ENCODE results near the gene SDHC. TPM values are rescaled to one million over a fixed set of nuclear protein-coding genes. Genes with fewer than 3 reads are reported as not detected.

SDHC gene
- total and polyA plus RNA-seq, 2 experiments from 2014 or later, result 84.4 to 107 TPM

- TF ChIP-seq REST (IDR thresholded peaks at IDR 0.05; ENCODE audit: unreplicated experiment) (no peak), EZH2 (IDR thresholded peaks at IDR 0.05; ENCODE audit: low read depth, unreplicated experiment) (no peak), CTCF (conservative IDR thresholded peaks at IDR 0.05; ENCODE audit: low read depth in 2 of 2) (no peak), NANOG (IDR thresholded peaks at IDR 0.05; ENCODE audit: borderline replicate concordance) (no peak)
These were observed 29.1 kb upstream of the SDHC start (continued) for GRCh38 chr1:161285113-161285512.

GRCh38 chr1:161285521-161285920 is 28.7 kb upstream of the SDHC start:
- no peak overlapping the region for H3K4me3 Mint-ChIP-seq
- peaks cover 9% of the 10 kb centered on the region; the same call in 2 of the 3 replicates for H3K9me3 Mint-ChIP-seq
- Histone ChIP-seq H3K27ac (ENCODE audit: low read depth) (peak overlapping the region; percentile 14; the same call in 1 of the 2 replicates), H3K36me3 (ENCODE audit: insufficient read depth) (no peaks in the 10 kb centered on the region), H3K79me2 (replicated peaks; ENCODE audit: insufficient read depth) (no peaks in the 10 kb centered on the region), H3K4me3 (no peak overlapping the region), H3K4me1 (ENCODE audit: insufficient read depth) (0 out of 2 replicates have a peak, but pooled peaks cover 7% of the 10 kb centered on the region), H3K4me2 (0 out of 2 replicates have a peak overlapping the region, but pooled peaks have one; percentile 39), H4K20me1 (replicated peaks; ENCODE audit: insufficient read depth) (no peaks in the 10 kb centered on the region), H3K9me2 (ENCODE audit: insufficient read depth) (no peaks in the 10 kb centered on the region), H3F3A (replicated peaks; ENCODE audit: low read depth) (0 out of 2 replicates have a peak, but pooled peaks cover 4% of the 10 kb centered on the region), H2AFZ (peak overlapping the region; percentile 85), H3K27me3 (ENCODE audit: insufficient read depth) (no peaks in the 10 kb centered on the region)
- peaks cover 12% of the 10 kb centered on the region for H3K4me1 Mint-ChIP-seq
- peak overlapping the region; percentile 5; the same call in 1 of the 2 replicates for H3K27ac Mint-ChIP-seq
- ATAC-seq (peak; percentile 80), DNase-seq (ENCODE audit: low spot score) (peak; percentile 51)
- H3K36me3 Mint-ChIP-seq (ENCODE audit: low read depth), result peaks cover 6% of the 10 kb centered on the region
- H3K27me3 Mint-ChIP-seq (ENCODE audit: insufficient read depth, low read depth, poor library complexity), result no peaks in the 10 kb centered on the region
- TF ChIP-seq CTCF (conservative IDR thresholded peaks at IDR 0.05; ENCODE audit: low read depth in 2 of 2) (no peak; a peak in 2 of 4 replicates), ZNF331 (CRISPR knock-in tag; IDR thresholded peaks at IDR 0.05; ENCODE audit: low read depth) (no peak), NANOG (IDR thresholded peaks at IDR 0.05; ENCODE audit: borderline replicate concordance) (no peak), REST (IDR thresholded peaks at IDR 0.05; ENCODE audit: unreplicated experiment) (no peak), EZH2phosphoT487 (IDR thresholded peaks at IDR 0.05; ENCODE audit: unreplicated experiment) (no peak), JUNB (IDR thresholded peaks at IDR 0.05; ENCODE audit: unreplicated experiment) (no peak), POLR2AphosphoS5 (IDR thresholded peaks at IDR 0.05; ENCODE audit: low read depth) (no peak), ZNF114 (CRISPR knock-in tag; IDR thresholded peaks at IDR 0.05) (no peak), ETS1 (IDR thresholded peaks at IDR 0.05) (no peak), CREB1 (CRISPR knock-in tag; IDR thresholded peaks at IDR 0.05; ENCODE audit: low read depth) (no peak), STAT1 (IDR thresholded peaks at IDR 0.05; ENCODE audit: unreplicated experiment) (no peak)

All from GM23338 (cell line).